ENCODE data around the gene ADGRV1. TPM values are rescaled to one million over a fixed set of nuclear protein-coding genes. Genes with fewer than 3 reads are reported as not detected.

ADGRV1 gene
- total and polyA plus RNA-seq, 9 of the 15 experiments (the other 6 are each of a cell fraction or from before 2014, with no cell fraction given), result 21.7 to 156 (median 58.2) TPM

DNA sequence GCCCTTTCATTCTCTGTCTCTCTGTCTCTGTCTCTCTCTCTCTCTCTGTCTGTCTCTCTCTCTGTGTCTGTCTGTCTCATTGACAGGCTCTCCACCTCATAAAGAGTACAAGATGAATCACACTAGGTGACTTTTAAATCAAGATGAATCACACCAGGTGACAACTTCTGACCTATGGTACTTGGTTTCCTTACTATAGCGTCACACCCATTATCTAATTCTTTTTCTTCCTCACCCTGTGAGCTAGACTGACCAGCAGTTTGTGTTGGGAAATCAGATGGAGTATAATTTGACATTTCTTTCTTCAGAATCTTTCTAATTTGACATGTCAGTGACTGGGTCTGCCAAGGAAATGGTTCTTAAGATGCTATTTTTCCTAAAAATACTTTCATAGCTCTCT lies 591.6 kb downstream of the ADGRV1 start:
- no peak overlapping the region for H2AFZ ChIP-seq (ENCODE audit: low read depth, low read length)
- H3K27ac ChIP-seq (ENCODE audit: extremely low read depth, low read depth, low read length), result no peak overlapping the region
- no peak overlapping the region for H3K4me2 ChIP-seq (ENCODE audit: insufficient read depth, low read length)
- no CpG with 5 or more reads among the region's 1 CpG for WGBS (ENCODE audit: insufficient coverage, low coverage, missing lambda C conversion rate)
- no peaks in the 10 kb centered on the region for H3K9me1 ChIP-seq (ENCODE audit: control insufficient read depth, insufficient read depth, low read length)
- DNase-seq (ENCODE audit: extremely low read depth in 1 of 4, low spot score in 3 of 4) (no peak), ATAC-seq (no peak), FAIRE-seq (peak; percentile 99)
- H3K27me3 ChIP-seq (ENCODE audit: control insufficient read depth in 2 of 2, insufficient read depth in 2 of 2, low read length in 2 of 2), result no peaks in the 10 kb centered on the region
- in situ Hi-C loops (cut with MboI), result no loop called here
- H3K4me3 ChIP-seq, result no peak overlapping the region
- ChIA-PET POLR2A (no interaction called here), CTCF (ENCODE audit: low intra/inter-chr PET ratio) (no interaction called here)
- BruUV-seq (replicated peaks), result no TSS peak
- intact Hi-C loops (cut with micrococcal nuclease), result no loop called here
- no peak overlapping the region for H3K9ac ChIP-seq (ENCODE audit: insufficient read depth in 1 of 2, low read depth in 2 of 2, low read length in 2 of 2)
- H3K79me2 ChIP-seq (ENCODE audit: control insufficient read depth, insufficient read depth, low read length), result no peaks in the 10 kb centered on the region
- H3K36me3 ChIP-seq (ENCODE audit: control insufficient read depth, insufficient read depth, low read length), result peaks cover 7% of the 10 kb centered on the region; the same call in 1 of the 3 replicates
- no peaks in the 10 kb centered on the region for H4K20me1 ChIP-seq (replicated peaks; ENCODE audit: control insufficient read depth, insufficient read depth, low read length)
- no peaks in the 10 kb centered on the region for H3K9me3 ChIP-seq (replicated peaks; ENCODE audit: control insufficient read depth, insufficient read depth, low read depth, low read length)
- no peak for TF ChIP-seq SMC3 (conservative IDR thresholded peaks at IDR 0.05; ENCODE audit: insufficient read depth, low read depth, low read length)
- no peak for TF ChIP-seq CTBP1 (IDR thresholded peaks at IDR 0.05; ENCODE audit: borderline replicate concordance)
- TF ChIP-seq SRSF3 (IDR thresholded peaks at IDR 0.05; ENCODE audit: insufficient read depth, low read length), result no peak
- TF ChIP-seq TEAD4 (IDR thresholded peaks at IDR 0.05; ENCODE audit: low read length), result no peak
- no peak for TF ChIP-seq TEAD4 (CRISPR knock-in tag; IDR thresholded peaks at IDR 0.05; ENCODE audit: borderline replicate concordance)
- no peak for TF ChIP-seq NCOA2 (IDR thresholded peaks at IDR 0.05; ENCODE audit: partially characterized antibody in 2 of 2)
- TF ChIP-seq, protein P1, sequence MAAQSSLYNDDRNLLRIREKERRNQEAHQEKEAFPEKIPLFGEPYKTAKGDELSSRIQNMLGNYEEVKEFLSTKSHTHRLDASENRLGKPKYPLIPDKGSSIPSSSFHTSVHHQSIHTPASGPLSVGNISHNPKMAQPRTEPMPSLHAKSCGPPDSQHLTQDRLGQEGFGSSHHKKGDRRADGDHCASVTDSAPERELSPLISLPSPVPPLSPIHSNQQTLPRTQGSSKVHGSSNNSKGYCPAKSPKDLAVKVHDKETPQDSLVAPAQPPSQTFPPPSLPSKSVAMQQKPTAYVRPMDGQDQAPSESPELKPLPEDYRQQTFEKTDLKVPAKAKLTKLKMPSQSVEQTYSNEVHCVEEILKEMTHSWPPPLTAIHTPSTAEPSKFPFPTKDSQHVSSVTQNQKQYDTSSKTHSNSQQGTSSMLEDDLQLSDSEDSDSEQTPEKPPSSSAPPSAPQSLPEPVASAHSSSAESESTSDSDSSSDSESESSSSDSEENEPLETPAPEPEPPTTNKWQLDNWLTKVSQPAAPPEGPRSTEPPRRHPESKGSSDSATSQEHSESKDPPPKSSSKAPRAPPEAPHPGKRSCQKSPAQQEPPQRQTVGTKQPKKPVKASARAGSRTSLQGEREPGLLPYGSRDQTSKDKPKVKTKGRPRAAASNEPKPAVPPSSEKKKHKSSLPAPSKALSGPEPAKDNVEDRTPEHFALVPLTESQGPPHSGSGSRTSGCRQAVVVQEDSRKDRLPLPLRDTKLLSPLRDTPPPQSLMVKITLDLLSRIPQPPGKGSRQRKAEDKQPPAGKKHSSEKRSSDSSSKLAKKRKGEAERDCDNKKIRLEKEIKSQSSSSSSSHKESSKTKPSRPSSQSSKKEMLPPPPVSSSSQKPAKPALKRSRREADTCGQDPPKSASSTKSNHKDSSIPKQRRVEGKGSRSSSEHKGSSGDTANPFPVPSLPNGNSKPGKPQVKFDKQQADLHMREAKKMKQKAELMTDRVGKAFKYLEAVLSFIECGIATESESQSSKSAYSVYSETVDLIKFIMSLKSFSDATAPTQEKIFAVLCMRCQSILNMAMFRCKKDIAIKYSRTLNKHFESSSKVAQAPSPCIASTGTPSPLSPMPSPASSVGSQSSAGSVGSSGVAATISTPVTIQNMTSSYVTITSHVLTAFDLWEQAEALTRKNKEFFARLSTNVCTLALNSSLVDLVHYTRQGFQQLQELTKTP (IDR thresholded peaks at IDR 0.05; ENCODE audit: low read depth in 1 of 2, partially characterized antibody in 2 of 2), result no peak
- no peak for TF ChIP-seq GABPB2 (CRISPR knock-in tag; conservative IDR thresholded peaks at IDR 0.05)
- no peak for TF ChIP-seq IRF1 (CRISPR knock-in tag; IDR thresholded peaks at IDR 0.05; ENCODE audit: borderline replicate concordance)
- TF ChIP-seq PTBP1 (IDR thresholded peaks at IDR 0.05; ENCODE audit: low read depth, low read length), result no peak
- no peak for TF ChIP-seq NELFE (IDR thresholded peaks at IDR 0.05; ENCODE audit: insufficient read depth, insufficient read length)
- TF ChIP-seq ZKSCAN3 (CRISPR knock-in tag; IDR thresholded peaks at IDR 0.05), result no peak
- no peaks in the 10 kb centered on the region for H3K4me1 ChIP-seq (replicated peaks in 1 of 2; ENCODE audit: control insufficient read depth in 2 of 2, insufficient read depth in 2 of 2, low read length in 2 of 2)

All from K562 (cell line).